NCI-H510A treated with DMSO at 0.1 percent for 48 hours (cell line): ENCODE results near the gene CCDC102A.

Source experiments
- DNase-seq: peaks from one replicate; lab custom pipeline; 2025; lab: John Stamatoyannopoulos, UW

The CCDC102A gene

GRCh38 chr16:57537194-57537505 lies 779 bp upstream of the CCDC102A start:
- DNase-seq: no peak

- DNase-seq: peak; percentile 65
These were observed 578 bp downstream of the CCDC102A start for GRCh38 chr16:57535680-57536305.

GRCh38 chr16:57534881-57535658 lies 1.3 kb downstream of the CCDC102A start:
- no peak for DNase-seq

DNA sequence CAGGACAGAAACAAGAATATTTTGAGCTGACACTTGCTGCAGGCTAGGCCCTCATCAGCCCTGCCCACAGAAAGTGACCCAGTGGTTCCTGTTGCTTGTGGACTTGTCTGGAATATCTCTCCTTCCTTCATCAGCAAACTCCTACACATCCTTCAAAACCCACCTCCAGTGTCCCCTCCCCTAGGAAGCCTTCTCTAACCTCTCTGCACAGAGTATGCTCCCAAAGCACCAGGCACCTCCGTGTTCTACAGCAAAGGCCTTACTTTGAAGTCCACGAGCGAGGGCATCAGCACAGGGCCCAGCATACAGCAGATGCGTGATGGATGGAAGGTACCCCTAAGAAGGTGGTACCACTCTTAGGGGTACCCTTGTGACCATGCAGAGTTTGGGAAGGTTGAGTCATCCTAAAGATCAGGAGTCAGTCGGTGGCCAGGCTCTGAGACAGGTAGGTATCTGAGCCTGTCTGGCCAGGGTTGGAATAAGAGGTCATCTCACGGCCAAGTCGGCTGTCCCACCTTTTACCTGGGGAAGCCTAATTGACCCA lies 2.0 kb downstream of the CCDC102A start:
- DNase-seq: no peak

GRCh38 chr16:57533431-57534336 lies 2.7 kb downstream of the CCDC102A start:
- peak; percentile 15 for DNase-seq

DNA sequence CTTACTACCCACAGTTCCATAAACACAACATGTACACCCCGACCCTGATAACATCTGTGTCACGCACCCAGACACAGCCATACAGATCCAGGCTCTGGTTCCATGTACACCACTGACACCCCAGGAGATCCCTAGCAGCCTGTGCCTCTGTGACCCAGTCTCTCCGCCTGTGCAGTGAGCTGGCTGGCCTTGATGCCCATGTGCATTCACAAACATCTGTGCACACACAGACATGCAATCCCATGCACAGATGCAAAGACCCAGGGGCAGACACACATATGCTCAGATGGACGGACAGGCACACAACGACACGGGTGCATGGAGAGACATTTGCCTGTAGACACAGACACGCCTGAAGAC lies 4.1 kb downstream of the CCDC102A start:
- no peak for DNase-seq

DNA sequence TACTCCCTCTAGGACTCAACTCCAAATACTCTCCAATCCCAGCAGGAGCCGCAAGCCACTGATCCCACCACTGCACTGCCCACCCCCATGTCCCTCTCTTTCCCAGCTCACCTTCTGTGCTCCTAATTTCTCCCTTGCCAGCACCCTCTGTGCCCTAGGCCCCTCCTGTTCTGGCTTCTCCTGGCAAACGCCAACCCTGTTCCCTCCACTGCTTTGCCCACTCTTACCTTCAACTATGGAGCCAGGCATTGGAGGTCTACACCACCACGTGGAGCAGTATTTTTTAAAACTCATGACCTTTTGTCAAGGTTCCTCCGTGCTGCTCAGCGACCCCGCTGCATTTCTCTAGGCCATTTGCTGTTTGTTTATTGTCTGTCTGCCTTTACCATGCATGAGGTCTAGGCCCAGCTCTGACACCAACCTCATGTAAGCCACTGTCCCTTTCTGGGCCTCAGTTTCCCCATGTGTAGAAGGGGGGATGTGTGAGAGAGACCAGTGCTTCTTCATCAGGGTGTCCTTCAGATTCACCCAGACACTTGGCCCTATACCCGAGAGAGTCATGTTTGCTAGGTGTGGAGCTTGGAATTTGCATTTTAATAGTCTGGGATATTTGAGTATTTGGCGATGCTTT lies 4.6 kb downstream of the CCDC102A start:
- DNase-seq: no peak

- DNase-seq: no peak
These were observed 5.2 kb downstream of the CCDC102A start for GRCh38 chr16:57531253-57531575.

GRCh38 chr16:57530522-57531252 lies 5.7 kb downstream of the CCDC102A start:
- no peak for DNase-seq

GRCh38 chr16:57530104-57530521 lies 6.3 kb downstream of the CCDC102A start:
- peak; percentile 32 for DNase-seq

DNA sequence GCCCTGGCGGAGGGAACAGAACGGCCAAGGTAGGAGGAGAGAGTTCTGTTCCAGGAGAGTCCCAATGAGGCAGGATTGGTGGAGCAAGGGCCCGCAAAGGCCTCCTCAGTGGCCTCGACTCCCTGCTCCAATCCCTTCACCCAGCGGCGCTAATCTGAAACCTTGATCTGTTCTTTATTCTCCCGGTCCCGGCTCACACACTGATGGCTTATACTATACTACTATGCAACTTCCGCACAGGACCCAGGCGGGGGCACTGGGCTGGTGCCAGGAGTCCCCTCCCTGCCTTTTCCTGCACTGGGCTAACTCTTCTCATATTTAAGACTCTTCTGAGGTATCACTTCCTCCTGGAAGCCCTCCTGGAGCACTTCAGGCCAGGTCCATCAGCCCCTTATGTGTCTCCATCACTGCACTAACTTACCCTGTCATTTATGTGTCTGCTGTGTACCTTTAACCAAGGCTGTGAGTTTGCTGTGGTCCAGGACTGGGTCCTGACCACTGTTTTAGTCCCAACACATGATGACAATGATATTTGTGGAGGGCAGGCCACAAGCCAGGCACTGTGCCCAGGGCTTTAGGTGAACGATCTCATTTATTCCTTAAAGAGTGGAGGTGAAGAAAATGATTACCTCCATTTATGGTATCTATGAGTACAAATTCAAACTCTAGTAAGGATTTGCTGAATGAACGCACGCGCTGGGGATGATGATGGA lies 6.8 kb downstream of the CCDC102A start:
- no peak for DNase-seq

GRCh38 chr16:57528499-57529390 lies 7.6 kb downstream of the CCDC102A start:
- DNase-seq: no peak

- DNase-seq: no peak
These were observed 8.6 kb downstream of the CCDC102A start for GRCh38 chr16:57527610-57528360.

GRCh38 chr16:57527027-57527426 lies 9.3 kb downstream of the CCDC102A start:
- no peak for DNase-seq

DNA sequence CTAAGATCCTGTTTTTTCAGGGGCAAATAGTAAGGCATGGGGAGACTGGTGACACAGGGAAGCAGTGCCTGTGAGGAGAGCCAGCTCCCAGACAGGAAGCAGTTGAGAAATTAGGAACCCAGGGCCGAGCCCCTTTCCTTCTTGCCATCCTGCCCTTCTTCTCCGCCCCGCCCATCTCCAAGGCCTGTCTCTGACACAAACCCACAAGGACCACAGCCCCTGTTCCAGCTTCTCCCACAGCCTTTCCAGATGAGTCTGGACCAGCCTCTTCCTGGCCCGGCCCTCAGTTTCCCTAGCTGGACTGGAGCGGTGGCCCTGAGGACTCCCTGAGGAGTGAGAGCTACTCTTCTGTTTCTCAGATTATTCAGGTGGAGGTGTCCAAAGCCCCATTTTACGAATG lies 9.9 kb downstream of the CCDC102A start:
- no peak for DNase-seq

- no peak for DNase-seq
These were observed 10.6 kb downstream of the CCDC102A start for GRCh38 chr16:57525761-57526160.

DNA sequence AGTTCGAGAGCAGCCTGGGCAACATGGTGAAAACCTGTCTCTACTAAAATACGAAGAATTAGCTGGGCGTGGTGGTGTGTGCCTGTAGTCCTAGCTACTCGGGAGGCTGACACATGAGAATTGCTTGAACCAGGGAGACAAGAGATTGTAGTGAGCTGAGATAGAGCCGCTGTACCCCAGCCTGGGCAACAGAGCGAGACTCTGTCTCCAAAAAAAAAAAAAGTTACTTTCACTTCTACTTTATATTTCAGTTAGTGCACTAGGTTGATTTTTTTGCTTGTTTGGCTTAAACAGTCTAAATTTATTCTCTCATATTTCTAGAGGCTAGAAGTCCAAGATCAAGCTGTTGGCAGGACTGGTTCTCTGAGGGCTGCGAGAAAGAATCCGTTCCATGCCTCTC lies 13.4 kb downstream of the CCDC102A start:
- no peak for DNase-seq

GRCh38 chr16:57519796-57520360 lies 16.5 kb downstream of the CCDC102A start:
- peak; percentile 54 for DNase-seq

- DNase-seq: no peak
These were observed 17.4 kb downstream of the CCDC102A start for GRCh38 chr16:57518922-57519321.
